Mucosa of gallbladder (tissue), 1 donor: ENCODE results near the gene OR4K17. TPM values are rescaled to one million over a fixed set of nuclear protein-coding genes. Genes with fewer than 3 reads are reported as not detected.
"Not testable (repeated sequence)": the region's sequence is repeated elsewhere in the genome, so short reads cannot be mapped to it uniquely, and the experiment has no call there.

ENCODE experiments used
- DNase-seq: peaks from one replicate; pipeline ENCODE4 v3.0.0-alpha.2; 2020; ENCODE audit warnings: low spot score
- total RNA-seq: library from RNA; stranded (reverse); gene quantifications from one replicate; pipeline ENCODE4 v1.2.1, GENCODE V29; 2021
- donor health status: DM: no; HTN: no; CAD: no.

The OR4K17 gene
- total RNA-seq: not detected

GRCh38 chr14:20110438-20110837 lies at the start of gene OR4K17:
Gene OR4K17, plus strand, starts transcription at chr14:20110739. Its CDS starts 6,761 bp downstream, at chr14:20117500.
- no peak for DNase-seq

- no peak for DNase-seq
Measured at GRCh38 chr14:20092050-20092449, 18.5 kb upstream of the OR4K17 start.

GRCh38 chr14:20093442-20093841 lies 17.1 kb upstream of the OR4K17 start:
- DNase-seq: no peak

- DNase-seq: not testable (repeated sequence)
Measured at GRCh38 chr14:20098926-20099770, 11.4 kb upstream of the OR4K17 start.

GRCh38 chr14:20112321-20112720 lies 1.8 kb downstream of the OR4K17 start:
- no peak for DNase-seq

GRCh38 chr14:20116748-20117147 lies 6.2 kb downstream of the OR4K17 start:
- DNase-seq: no peak

GRCh38 chr14:20118795-20119194 lies 8.3 kb downstream of the OR4K17 start:
- no peak for DNase-seq

- no peak for DNase-seq
Measured at GRCh38 chr14:20138520-20138919, 28.0 kb downstream of the OR4K17 start, which contains the start of gene OR4N5. Gene OR4N5, plus strand, starts transcription at chr14:20138820. Its CDS starts 4,916 bp downstream, at chr14:20143736.

GRCh38 chr14:20143911-20144310 lies 33.4 kb downstream of the OR4K17 start:
- DNase-seq: no peak

- no peak for DNase-seq
Measured at GRCh38 chr14:20144820-20145219, 34.3 kb downstream of the OR4K17 start.

- DNase-seq: no peak
Measured at GRCh38 chr14:20164462-20164861, 53.9 kb downstream of the OR4K17 start.

GRCh38 chr14:20167091-20167490 lies 56.6 kb downstream of the OR4K17 start:
- no peak for DNase-seq

GRCh38 chr14:20169852-20170251 lies 59.3 kb downstream of the OR4K17 start:
- not testable (repeated sequence) for DNase-seq

Other genes starting within 250 kb of the OR4K17 start
- gene OR4K2, start 235.6 kb upstream of the OR4K17 start, total RNA-seq: not detected
- not detected for gene OR4K5, start 190.1 kb upstream of the OR4K17 start, total RNA-seq
- not detected for gene OR4K1, start 179.8 kb upstream of the OR4K17 start, total RNA-seq
- gene OR4K15, start 135.1 kb upstream of the OR4K17 start, total RNA-seq: not detected
- gene OR4Q2, start 108.6 kb upstream of the OR4K17 start, total RNA-seq: not detected
- not detected for gene OR4K14, start 91.4 kb upstream of the OR4K17 start, total RNA-seq
- not detected for gene OR4K13, start 74.7 kb upstream of the OR4K17 start, total RNA-seq
- gene OR4L1, start 50.7 kb upstream of the OR4K17 start, total RNA-seq: not detected
- not detected for gene OR4N5, start 28.1 kb downstream of the OR4K17 start, total RNA-seq
- gene OR11G2, start 80.2 kb downstream of the OR4K17 start, total RNA-seq: not detected
- gene OR11H6, start 113.0 kb downstream of the OR4K17 start, total RNA-seq: not detected
- not detected for gene OR11H7, start 118.2 kb downstream of the OR4K17 start, total RNA-seq
- not detected for gene OR11H4, start 128.5 kb downstream of the OR4K17 start, total RNA-seq
- gene TTC5, start 195.2 kb downstream of the OR4K17 start, total RNA-seq: 19.1 TPM
- gene CCNB1IP1, start 222.5 kb downstream of the OR4K17 start, total RNA-seq: 40.1 TPM
- gene PARP2, start 232.9 kb downstream of the OR4K17 start, total RNA-seq: 15.5 TPM